H9 (cell line): ENCODE measurements around the gene C2orf80. TPM values are rescaled to one million over a fixed set of nuclear protein-coding genes. Genes with fewer than 3 reads are reported as not detected.

Experiments used
- DNase-seq: peaks from one replicate; pipeline ENCODE4 v3.0.0-alpha.2; 2017
- H2AFZ ChIP-seq: one replicate; pipeline ENCODE4 v1.6.1; 2013; ENCODE audit warnings: mild to moderate bottlenecking, low read length, control low read depth, moderate library complexity
- H2AK5ac ChIP-seq: 2 replicates; pipeline ENCODE4 v1.6.1; 2013; ENCODE audit warnings: low read length, control low read depth, mixed read lengths; ENCODE audit not compliant: insufficient read length
- H2BK120ac ChIP-seq: one replicate; pipeline ENCODE4 v1.6.1; 2013; ENCODE audit warnings: low read depth, mild to moderate bottlenecking, low read length, control low read depth, inconsistent platforms; ENCODE audit not compliant: poor library complexity, severe bottlenecking
- H2BK12ac ChIP-seq: 2 replicates; pipeline ENCODE4 v1.6.1; 2013; ENCODE audit warnings: low read length, control low read depth, mixed read lengths, low read depth; ENCODE audit not compliant: insufficient read length
- H2BK15ac ChIP-seq: 2 replicates; pipeline ENCODE4 v1.6.1; 2013; ENCODE audit warnings: low read depth, low read length, control low read depth
- H2BK20ac ChIP-seq: one replicate; pipeline ENCODE4 v1.6.1; 2013; ENCODE audit warnings: low read depth, mild to moderate bottlenecking, low read length, control low read depth, inconsistent platforms; ENCODE audit not compliant: poor library complexity, severe bottlenecking
- H2BK5ac ChIP-seq: 2 replicates; pipeline ENCODE4 v1.6.1; 2013; ENCODE audit warnings: low read length, control low read depth, mixed read lengths; ENCODE audit not compliant: insufficient read length
- H3K14ac ChIP-seq: 2 replicates; pipeline ENCODE4 v1.6.1; 2013; ENCODE audit warnings: low read length, control low read depth; ENCODE audit not compliant: insufficient read depth
- H3K18ac ChIP-seq: 2 replicates; pipeline ENCODE4 v1.6.1; 2013; ENCODE audit warnings: low read depth, mild to moderate bottlenecking, mixed read lengths, low read length, control low read depth; ENCODE audit not compliant: insufficient read length
- H3K23ac ChIP-seq: 2 replicates; pipeline ENCODE4 v1.6.1; 2013; ENCODE audit warnings: low read length, control low read depth, mixed read lengths, low read depth; ENCODE audit not compliant: insufficient read length
- H3K23me2 ChIP-seq: 2 replicates; pipeline ENCODE4 v1.6.1; 2013; ENCODE audit warnings: low read depth, mild to moderate bottlenecking, mixed read lengths, low read length, control low read depth; ENCODE audit not compliant: insufficient read length, poor library complexity, severe bottlenecking
- H3K27ac ChIP-seq: 2 replicates; pipeline ENCODE4 v1.5.1; 2013; ENCODE audit warnings: low read length, control low read depth, mixed read lengths, low read depth; ENCODE audit not compliant: insufficient read length
- H3K27me3 ChIP-seq: 2 replicates; pipeline ENCODE4 v1.6.1; 2013; ENCODE audit warnings: low read length, control low read depth, inconsistent platforms; ENCODE audit not compliant: insufficient read depth
- H3K4ac ChIP-seq: 2 replicates; pipeline ENCODE4 v1.6.1; 2013; ENCODE audit warnings: low read depth, mild to moderate bottlenecking, control low read depth, inconsistent platforms, low read length, moderate library complexity
- H3K4me1 ChIP-seq: 2 replicates; pipeline ENCODE4 v1.6.1; 2013; ENCODE audit warnings: low read length, control low read depth, inconsistent platforms; ENCODE audit not compliant: insufficient read depth
- H3K4me2 ChIP-seq: 2 replicates; pipeline ENCODE4 v1.6.1; 2013; ENCODE audit warnings: low read length, control low read depth, mixed read lengths; ENCODE audit not compliant: insufficient read length, insufficient read depth
- H3K56ac ChIP-seq: 2 replicates; pipeline ENCODE4 v1.6.1; 2013; ENCODE audit warnings: low read depth, mild to moderate bottlenecking, mixed read lengths, low read length, control low read depth; ENCODE audit not compliant: insufficient read length
- H3K79me1 ChIP-seq: 2 replicates; pipeline ENCODE4 v1.6.1; 2013; ENCODE audit warnings: low read depth, mild to moderate bottlenecking, moderate library complexity, low read length, control low read depth, inconsistent platforms; ENCODE audit not compliant: insufficient read depth, poor library complexity, severe bottlenecking
- H3K79me2 ChIP-seq: 2 replicates; pipeline ENCODE4 v1.6.1; 2013; ENCODE audit warnings: low read length, control low read depth, inconsistent platforms; ENCODE audit not compliant: insufficient read depth
- H3K9ac ChIP-seq: 2 replicates; pipeline ENCODE4 v1.6.1; 2013; ENCODE audit warnings: low read length, control low read depth, mixed read lengths; ENCODE audit not compliant: insufficient read length; ENCODE audit errors: extremely low read depth
- H3K9me3 ChIP-seq: one replicate; pipeline ENCODE4 v1.6.1; 2013; ENCODE audit warnings: low read depth, low read length, inconsistent platforms; ENCODE audit not compliant: control insufficient read depth
- H3T11ph ChIP-seq: one replicate; pipeline ENCODE4 v1.6.1; 2013; ENCODE audit warnings: mild to moderate bottlenecking, low read length, control low read depth, inconsistent platforms
- H4K20me1 ChIP-seq: one replicate; pipeline ENCODE4 v1.6.1; 2013; ENCODE audit not compliant: control insufficient read depth, insufficient read length, insufficient read depth
- H4K5ac ChIP-seq: 2 replicates; pipeline ENCODE4 v1.6.1; 2013; ENCODE audit warnings: low read depth, mild to moderate bottlenecking, mixed read lengths, low read length, control low read depth; ENCODE audit not compliant: insufficient read length
- H4K8ac ChIP-seq: replicated peaks from 2 replicates; pipeline ENCODE4 v1.6.1; 2013; ENCODE audit warnings: low read length, control low read depth, mixed read lengths, low read depth; ENCODE audit not compliant: insufficient read length
- H4K91ac ChIP-seq: 2 replicates; pipeline ENCODE4 v1.6.1; 2013; ENCODE audit warnings: low read depth, mild to moderate bottlenecking, moderate library complexity, mixed read lengths, low read length, control low read depth; ENCODE audit not compliant: insufficient read length
- H3K27ac Mint-ChIP-seq, 3 experiments: 2 replicates in 2 of 3; 3 replicates in 1 of 3; pipeline ENCODE4 v1.8.0; 2020 to 2021; ENCODE audit warnings: mixed read lengths in 3 of 3, mild to moderate bottlenecking in 1 of 3, moderate library complexity in 1 of 3
- H3K27me3 Mint-ChIP-seq: 2 replicates; pipeline ENCODE4 v1.8.0; 2021; ENCODE audit warnings: low read depth, mild to moderate bottlenecking, moderate library complexity, mixed read lengths
- H3K36me3 Mint-ChIP-seq, 3 experiments: 2 replicates in 2 of 3; 3 replicates in 1 of 3; pipeline ENCODE4 v1.8.0; 2020 to 2021; ENCODE audit warnings: low read depth in 3 of 3, mixed read lengths in 3 of 3; ENCODE audit not compliant: insufficient read depth in 1 of 3
- H3K4me1 Mint-ChIP-seq, 2 experiments: 2 replicates each; pipeline ENCODE4 v1.8.0; 2020; ENCODE audit warnings: mixed read lengths in 2 of 2
- H3K4me3 Mint-ChIP-seq, 2 experiments: 2 replicates in 1 of 2; 3 replicates in 1 of 2; pipeline ENCODE4 v1.8.0; 2020 to 2021; ENCODE audit warnings: mild to moderate bottlenecking in 2 of 2, mixed read lengths in 2 of 2, moderate library complexity in 1 of 2
- H3K9me3 Mint-ChIP-seq, 2 experiments: 2 replicates in 1 of 2; 3 replicates in 1 of 2; pipeline ENCODE4 v1.8.0; 2020; ENCODE audit warnings: mild to moderate bottlenecking in 2 of 2, mixed read lengths in 2 of 2, moderate library complexity in 1 of 2
- WGBS: extraction: QIAGEN DNeasy Blood & Tissue Kit; methylation state at CpG from one replicate; pipeline ENCODE4 v1.1.7; 2013; ENCODE audit warnings: missing lambda C conversion rate, low lambda C conversion rate, mixed read lengths; ENCODE audit not compliant: insufficient read length; ENCODE audit errors: extremely low coverage; 5-methylcytosine and 5-hydroxymethylcytosine counted together
- total RNA-seq: library from RNA; stranded (reverse); gene quantifications from 2 replicates; pipeline ENCODE4 v1.2.1, GENCODE V29; 2021
- TF ChIP-seq, protein P1 (sequence below): fragments of 200-600 bp; sonication (generic); conservative IDR thresholded peaks from 3 replicates; pipeline ENCODE4 v1.8.0; 2021; ENCODE audit warnings: antibody characterized with exemption, mild to moderate bottlenecking

The C2orf80 gene
- total RNA-seq, 1 experiment from 2014 or later, result not detected

DNA sequence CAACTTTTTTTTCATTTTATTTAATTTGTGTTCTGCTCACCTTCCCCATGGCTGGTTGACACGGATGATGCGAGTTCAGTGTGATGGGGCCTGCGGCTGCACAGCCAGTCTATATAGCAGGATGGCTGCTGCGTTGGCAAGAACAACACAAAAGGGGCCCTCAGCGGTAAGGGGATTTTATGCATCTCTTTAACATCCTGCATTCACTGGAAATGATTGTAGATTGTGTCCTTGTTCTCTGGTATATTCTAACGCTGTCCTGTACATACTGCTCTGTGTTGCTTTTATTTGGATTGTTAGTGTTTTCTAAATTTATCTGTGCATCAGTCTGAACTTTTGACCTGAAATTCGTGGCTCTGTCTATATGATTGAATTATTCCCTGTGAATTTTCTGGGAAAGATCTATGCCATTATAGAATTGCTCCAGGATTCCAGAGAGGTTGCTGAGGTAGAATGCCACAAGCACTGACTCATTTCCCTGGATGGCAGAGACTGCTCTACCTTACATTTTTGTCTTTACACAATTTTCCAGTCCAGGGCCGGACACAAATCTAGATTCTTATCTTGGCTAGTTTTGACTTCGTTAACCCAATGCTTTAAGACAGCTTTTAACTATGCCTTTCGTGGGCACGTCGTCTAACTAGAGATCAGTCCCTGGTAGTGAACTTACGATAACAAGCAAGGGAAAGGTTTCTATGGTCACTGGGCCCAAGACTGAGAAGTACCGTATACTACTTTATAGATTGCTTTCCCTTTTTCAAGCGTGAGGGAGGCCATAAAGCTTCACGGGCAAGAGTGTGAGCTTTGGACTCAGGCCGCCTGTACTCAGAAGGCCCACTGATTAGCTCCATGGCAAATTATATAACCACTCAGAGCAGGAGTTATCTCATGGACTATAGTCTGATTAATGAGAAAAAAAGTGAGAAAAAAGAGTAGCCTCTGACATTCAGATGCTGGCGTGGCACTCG is 59.8 kb downstream of the C2orf80 start, which contains the start of gene CRYGC:
Gene CRYGC, minus strand, starts transcription at position 85 of the 968 bp plus-strand sequence. Its CDS starts 36 bp downstream, at position 49.
- H3K27me3 Mint-ChIP-seq, result no peaks in the 10 kb centered on the region
- Histone ChIP-seq H3K14ac (no peak within 1 kb of the TSS), H2BK5ac (no peak within 1 kb of the TSS), H3K23me2 (no peaks in the 10 kb centered on the region), H3K56ac (no peak within 1 kb of the TSS), H2BK12ac (no peak within 1 kb of the TSS), H3K9ac (no peak within 1 kb of the TSS), H2AFZ (no peak within 1 kb of the TSS), H3K27me3 (no peaks in the 10 kb centered on the region), H3K79me2 (no peaks in the 10 kb centered on the region), H3K79me1 (no peaks in the 10 kb centered on the region), H3K4ac (no peak within 1 kb of the TSS), H3T11ph (no peak within 1 kb of the TSS), H2BK15ac (no peak within 1 kb of the TSS), H3K23ac (no peak within 1 kb of the TSS), H4K5ac (no peak within 1 kb of the TSS), H3K4me1 (no peaks in the 10 kb centered on the region), H2BK120ac (no peak within 1 kb of the TSS), H4K20me1 (no peaks in the 10 kb centered on the region), H3K18ac (no peak within 1 kb of the TSS), H3K4me2 (no peak within 1 kb of the TSS), H3K9me3 (no peaks in the 10 kb centered on the region), H2AK5ac (no peak within 1 kb of the TSS), H2BK20ac (no peak within 1 kb of the TSS), H4K8ac (no peak within 1 kb of the TSS), H4K91ac (no peak within 1 kb of the TSS), H3K27ac (no peak within 1 kb of the TSS)
- no peak within 1 kb of the TSS for H3K27ac Mint-ChIP-seq
- H3K36me3 Mint-ChIP-seq, result no peaks in the 10 kb centered on the region; a peak in 1 of 7 replicates
- WGBS, result no CpG with 5 or more reads among the region's 19 CpGs
- no peak within 1 kb of the TSS for H3K4me3 Mint-ChIP-seq
- TF ChIP-seq, protein P1, sequence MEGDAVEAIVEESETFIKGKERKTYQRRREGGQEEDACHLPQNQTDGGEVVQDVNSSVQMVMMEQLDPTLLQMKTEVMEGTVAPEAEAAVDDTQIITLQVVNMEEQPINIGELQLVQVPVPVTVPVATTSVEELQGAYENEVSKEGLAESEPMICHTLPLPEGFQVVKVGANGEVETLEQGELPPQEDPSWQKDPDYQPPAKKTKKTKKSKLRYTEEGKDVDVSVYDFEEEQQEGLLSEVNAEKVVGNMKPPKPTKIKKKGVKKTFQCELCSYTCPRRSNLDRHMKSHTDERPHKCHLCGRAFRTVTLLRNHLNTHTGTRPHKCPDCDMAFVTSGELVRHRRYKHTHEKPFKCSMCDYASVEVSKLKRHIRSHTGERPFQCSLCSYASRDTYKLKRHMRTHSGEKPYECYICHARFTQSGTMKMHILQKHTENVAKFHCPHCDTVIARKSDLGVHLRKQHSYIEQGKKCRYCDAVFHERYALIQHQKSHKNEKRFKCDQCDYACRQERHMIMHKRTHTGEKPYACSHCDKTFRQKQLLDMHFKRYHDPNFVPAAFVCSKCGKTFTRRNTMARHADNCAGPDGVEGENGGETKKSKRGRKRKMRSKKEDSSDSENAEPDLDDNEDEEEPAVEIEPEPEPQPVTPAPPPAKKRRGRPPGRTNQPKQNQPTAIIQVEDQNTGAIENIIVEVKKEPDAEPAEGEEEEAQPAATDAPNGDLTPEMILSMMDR, result no peak
- DNase-seq, result no peak
- peaks cover 2 to 3% of the 10 kb centered on the region in 2 experiments; a peak in 2 of 5 replicates for H3K9me3 Mint-ChIP-seq
- H3K4me1 Mint-ChIP-seq, result no peaks in the 10 kb centered on the region
